ENCODE measurements around the gene GRAMD1B.
A peak's percentile ranks its signal among the peaks of the same experiment; 100 is the strongest.

Gene GRAMD1B

GRCh38 chr11:123430721-123431497 lies 840 bp downstream of the GRAMD1B start:
- H3K4me3 ChIP-seq (ENCODE audit: low read depth, low read length), result peak overlapping the region; percentile 83
- peaks cover 28% of the 10 kb centered on the region for H3K4me1 ChIP-seq (ENCODE audit: control insufficient read depth, insufficient read depth, low read length)
- H3K9me3 ChIP-seq (ENCODE audit: control insufficient read depth, insufficient read depth, low read depth, low read length), result no peaks in the 10 kb centered on the region
- H3K27ac ChIP-seq (ENCODE audit: low read depth, low read length), result no peak overlapping the region
- H3K9ac ChIP-seq (ENCODE audit: low read length), result peak overlapping the region; percentile 34
- no peaks in the 10 kb centered on the region for H3K36me3 ChIP-seq (ENCODE audit: control insufficient read depth, insufficient read depth, low read length)
- peaks cover 42% of the 10 kb centered on the region for H3K27me3 ChIP-seq (ENCODE audit: control insufficient read depth, insufficient read depth, low read length)

GRCh38 chr11:123431619-123432018 lies 1.6 kb downstream of the GRAMD1B start:
- Histone ChIP-seq H3K4me1 (ENCODE audit: control insufficient read depth, insufficient read depth, low read length) (peaks cover 24% of the 10 kb centered on the region), H3K27ac (ENCODE audit: low read depth, low read length) (no peak overlapping the region), H3K36me3 (ENCODE audit: control insufficient read depth, insufficient read depth, low read length) (no peaks in the 10 kb centered on the region), H3K4me3 (ENCODE audit: low read depth, low read length) (peak overlapping the region; percentile 83), H3K27me3 (ENCODE audit: control insufficient read depth, insufficient read depth, low read length) (peaks cover 35% of the 10 kb centered on the region; the same call in 1 of the 2 replicates), H3K9me3 (ENCODE audit: control insufficient read depth, insufficient read depth, low read depth, low read length) (no peaks in the 10 kb centered on the region), H3K9ac (ENCODE audit: low read length) (peak overlapping the region; percentile 34)

- H3K4me1 ChIP-seq (ENCODE audit: control insufficient read depth, insufficient read depth, low read length), result peaks cover 38% of the 10 kb centered on the region
- H3K4me3 ChIP-seq (ENCODE audit: low read depth, low read length), result no peak overlapping the region
- peaks cover 14% of the 10 kb centered on the region; the same call in 1 of the 2 replicates for H3K27me3 ChIP-seq (ENCODE audit: control insufficient read depth, insufficient read depth, low read length)
- no peak overlapping the region for H3K27ac ChIP-seq (ENCODE audit: low read depth, low read length)
- H3K9me3 ChIP-seq (ENCODE audit: control insufficient read depth, insufficient read depth, low read depth, low read length), result no peaks in the 10 kb centered on the region
- no peaks in the 10 kb centered on the region for H3K36me3 ChIP-seq (ENCODE audit: control insufficient read depth, insufficient read depth, low read length)
- no peak overlapping the region for H3K9ac ChIP-seq (ENCODE audit: low read length)
These were observed 4.2 kb downstream of the GRAMD1B start for GRCh38 chr11:123434262-123434661.

- H3K27me3 ChIP-seq (ENCODE audit: control insufficient read depth, insufficient read depth, low read length), result peaks cover 14% of the 10 kb centered on the region; the same call in 1 of the 2 replicates
- no peak overlapping the region for H3K9ac ChIP-seq (ENCODE audit: low read length)
- no peak overlapping the region for H3K4me3 ChIP-seq (ENCODE audit: low read depth, low read length)
- H3K4me1 ChIP-seq (ENCODE audit: control insufficient read depth, insufficient read depth, low read length), result peaks cover 33% of the 10 kb centered on the region
- no peaks in the 10 kb centered on the region for H3K9me3 ChIP-seq (ENCODE audit: control insufficient read depth, insufficient read depth, low read depth, low read length)
- no peak overlapping the region for H3K27ac ChIP-seq (ENCODE audit: low read depth, low read length)
- no peaks in the 10 kb centered on the region for H3K36me3 ChIP-seq (ENCODE audit: control insufficient read depth, insufficient read depth, low read length)
These were observed 4.8 kb downstream of the GRAMD1B start for GRCh38 chr11:123434911-123435310.

- Histone ChIP-seq H3K4me1 (ENCODE audit: control insufficient read depth, insufficient read depth, low read length) (peaks cover 25% of the 10 kb centered on the region), H3K9ac (ENCODE audit: low read length) (no peak overlapping the region), H3K36me3 (ENCODE audit: control insufficient read depth, insufficient read depth, low read length) (no peaks in the 10 kb centered on the region), H3K9me3 (ENCODE audit: control insufficient read depth, insufficient read depth, low read depth, low read length) (peaks cover 7% of the 10 kb centered on the region; the same call in 1 of the 2 replicates), H3K4me3 (ENCODE audit: low read depth, low read length) (no peak overlapping the region), H3K27ac (ENCODE audit: low read depth, low read length) (no peak overlapping the region), H3K27me3 (ENCODE audit: control insufficient read depth, insufficient read depth, low read length) (no peaks in the 10 kb centered on the region)
These were observed 7.3 kb downstream of the GRAMD1B start for GRCh38 chr11:123437236-123437979.

GRCh38 chr11:123438131-123438627 lies 8.1 kb downstream of the GRAMD1B start:
- H3K27ac ChIP-seq (ENCODE audit: low read depth, low read length), result no peak overlapping the region

GRCh38 chr11:123439616-123440015 lies 9.5 kb downstream of the GRAMD1B start:
- no peak overlapping the region for H3K4me3 ChIP-seq (ENCODE audit: low read depth, low read length)

More at GRCh38 chr11:123438131-123438627, 8.1 kb downstream of the GRAMD1B start:
- H3K4me1 ChIP-seq (ENCODE audit: control insufficient read depth, insufficient read depth, low read length), result peaks cover 25% of the 10 kb centered on the region
- no peaks in the 10 kb centered on the region for H3K27me3 ChIP-seq (ENCODE audit: control insufficient read depth, insufficient read depth, low read length)
- peaks cover 12% of the 10 kb centered on the region; the same call in 1 of the 2 replicates for H3K9me3 ChIP-seq (ENCODE audit: control insufficient read depth, insufficient read depth, low read depth, low read length)
- H3K36me3 ChIP-seq (ENCODE audit: control insufficient read depth, insufficient read depth, low read length), result no peaks in the 10 kb centered on the region
- no peak overlapping the region for H3K4me3 ChIP-seq (ENCODE audit: low read depth, low read length)
- no peak overlapping the region for H3K9ac ChIP-seq (ENCODE audit: low read length)

GRCh38 chr11:123441161-123441560 lies 11.1 kb downstream of the GRAMD1B start:
- H3K9ac ChIP-seq (ENCODE audit: low read length), result no peak overlapping the region
- H3K27me3 ChIP-seq (ENCODE audit: control insufficient read depth, insufficient read depth, low read length), result no peaks in the 10 kb centered on the region
- H3K27ac ChIP-seq (ENCODE audit: low read depth, low read length), result no peak overlapping the region
- H3K4me3 ChIP-seq (ENCODE audit: low read depth, low read length), result no peak overlapping the region
- H3K9me3 ChIP-seq (ENCODE audit: control insufficient read depth, insufficient read depth, low read depth, low read length), result peaks cover 14% of the 10 kb centered on the region; the same call in 1 of the 2 replicates
- H3K4me1 ChIP-seq (ENCODE audit: control insufficient read depth, insufficient read depth, low read length), result peaks cover 21% of the 10 kb centered on the region
- no peaks in the 10 kb centered on the region for H3K36me3 ChIP-seq (ENCODE audit: control insufficient read depth, insufficient read depth, low read length)

More at GRCh38 chr11:123439616-123440015, 9.5 kb downstream of the GRAMD1B start:
- Histone ChIP-seq H3K9ac (ENCODE audit: low read length) (no peak overlapping the region), H3K27ac (ENCODE audit: low read depth, low read length) (no peak overlapping the region), H3K4me1 (ENCODE audit: control insufficient read depth, insufficient read depth, low read length) (peaks cover 28% of the 10 kb centered on the region), H3K27me3 (ENCODE audit: control insufficient read depth, insufficient read depth, low read length) (no peaks in the 10 kb centered on the region), H3K9me3 (ENCODE audit: control insufficient read depth, insufficient read depth, low read depth, low read length) (peaks cover 14% of the 10 kb centered on the region; the same call in 1 of the 2 replicates), H3K36me3 (ENCODE audit: control insufficient read depth, insufficient read depth, low read length) (no peaks in the 10 kb centered on the region)

GRCh38 chr11:123443851-123444623 lies 14.0 kb downstream of the GRAMD1B start:
- peaks cover 7% of the 10 kb centered on the region; the same call in 1 of the 2 replicates for H3K4me1 ChIP-seq (ENCODE audit: control insufficient read depth, insufficient read depth, low read length)
- H3K9ac ChIP-seq (ENCODE audit: low read length), result peak overlapping the region; percentile 35
- H3K27me3 ChIP-seq (ENCODE audit: control insufficient read depth, insufficient read depth, low read length), result no peaks in the 10 kb centered on the region
- H3K36me3 ChIP-seq (ENCODE audit: control insufficient read depth, insufficient read depth, low read length), result no peaks in the 10 kb centered on the region
- peak overlapping the region; percentile 56; the same call in 1 of the 2 replicates for H3K27ac ChIP-seq (ENCODE audit: low read depth, low read length)
- H3K4me3 ChIP-seq (ENCODE audit: low read depth, low read length), result no peak overlapping the region
- peaks cover 14% of the 10 kb centered on the region; the same call in 1 of the 2 replicates for H3K9me3 ChIP-seq (ENCODE audit: control insufficient read depth, insufficient read depth, low read depth, low read length)

- Histone ChIP-seq H3K9ac (ENCODE audit: low read length) (no peak overlapping the region), H3K9me3 (ENCODE audit: control insufficient read depth, insufficient read depth, low read depth, low read length) (no peaks in the 10 kb centered on the region), H3K36me3 (ENCODE audit: control insufficient read depth, insufficient read depth, low read length) (no peaks in the 10 kb centered on the region), H3K27ac (ENCODE audit: low read depth, low read length) (no peak overlapping the region), H3K27me3 (ENCODE audit: control insufficient read depth, insufficient read depth, low read length) (no peaks in the 10 kb centered on the region), H3K4me3 (ENCODE audit: low read depth, low read length) (no peak overlapping the region), H3K4me1 (ENCODE audit: control insufficient read depth, insufficient read depth, low read length) (peaks cover 9% of the 10 kb centered on the region)
These were observed 18.8 kb downstream of the GRAMD1B start for GRCh38 chr11:123448823-123449222.
